Activated T-helper 2 cell treated with anti-CD3 and anti-CD28 coated beads, Interferon-gamma antibody, Interleukin-2, Interleukin-4, amounts not matched to agents 10 μg/mL and 5 μg/mL and 100 μg/mL, durations not matched to agents 14 hours and 24 hours and 36 hours (primary cell): ENCODE results near the gene AK1. TPM values are rescaled to one million over a fixed set of nuclear protein-coding genes. Genes with fewer than 3 reads are reported as not detected.

Experiments used
- DNase-seq: peaks from one replicate; pipeline ENCODE4 v3.0.0; 2021; ENCODE audit warnings: low spot score
- H3K27ac Mint-ChIP-seq: one replicate; pipeline ENCODE4 v1.8.0; 2021; ENCODE audit warnings: mixed read lengths
- H3K27me3 Mint-ChIP-seq: one replicate; pipeline ENCODE4 v1.8.0; 2021; ENCODE audit warnings: low read depth, mixed read lengths
- H3K36me3 Mint-ChIP-seq: one replicate; pipeline ENCODE4 v1.8.0; 2021; ENCODE audit warnings: low read depth, mixed read lengths
- H3K4me1 Mint-ChIP-seq: one replicate; pipeline ENCODE4 v1.8.0; 2021; ENCODE audit warnings: low read depth, mixed read lengths
- H3K4me3 Mint-ChIP-seq: one replicate; pipeline ENCODE4 v1.8.0; 2021; ENCODE audit warnings: low read depth, mild to moderate bottlenecking, moderate library complexity, mixed read lengths
- H3K9me3 Mint-ChIP-seq: one replicate; pipeline ENCODE4 v1.8.0; 2021; ENCODE audit warnings: mixed read lengths
- intact Hi-C: fragments of 100-400 bp; cut with micrococcal nuclease; formaldehyde crosslinking; loops from one replicate; pipeline ENCODE4 v1.15.1; 2023
- total RNA-seq: library from RNA; stranded (reverse); gene quantifications from 2 replicates; pipeline ENCODE4 v1.2.3, GENCODE V29; 2022

The AK1 gene
- total RNA-seq, 1 donor from 2014 or later, result 21.0 TPM

GRCh38 chr9:127825319-127826051 is 52.0 kb downstream of the AK1 start:
- Mint-ChIP-seq H3K9me3 (no peaks in the 10 kb centered on the region), H3K4me3 (no peak overlapping the region), H3K4me1 (no peaks in the 10 kb centered on the region), H3K27ac (no peak overlapping the region), H3K27me3 (no peaks in the 10 kb centered on the region), H3K36me3 (peaks cover 20% of the 10 kb centered on the region)
- no peak for DNase-seq
- intact Hi-C loops, result no loop called here

DNA sequence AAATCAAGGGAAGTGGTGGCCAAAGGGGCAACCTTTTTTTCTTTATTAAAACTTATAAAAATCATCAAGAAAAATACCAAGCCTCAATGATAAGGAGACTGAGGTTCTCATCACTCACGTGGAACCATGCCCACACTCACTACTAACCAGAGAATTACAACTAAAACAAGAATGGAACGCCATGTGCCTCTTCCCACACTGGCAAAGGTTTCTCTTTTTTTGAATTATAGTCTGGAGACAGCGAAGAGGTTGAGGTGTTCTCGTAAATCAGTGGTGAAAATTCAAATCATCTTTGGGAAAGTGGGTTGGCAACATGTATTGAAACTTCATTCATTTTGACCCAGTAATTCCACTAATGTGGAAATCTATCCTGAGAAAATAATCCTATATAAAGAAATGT is 55.4 kb downstream of the AK1 start:
- Mint-ChIP-seq H3K27me3 (no peaks in the 10 kb centered on the region), H3K9me3 (no peaks in the 10 kb centered on the region), H3K4me1 (no peaks in the 10 kb centered on the region), H3K36me3 (peaks cover 36% of the 10 kb centered on the region), H3K27ac (no peak overlapping the region), H3K4me3 (no peak overlapping the region)
- no peak for DNase-seq
- intact Hi-C loops, result no loop called here

GRCh38 chr9:127818574-127818973 is 58.9 kb downstream of the AK1 start:
- no peak overlapping the region for H3K4me3 Mint-ChIP-seq
- no peak for DNase-seq
- H3K9me3 Mint-ChIP-seq, result no peaks in the 10 kb centered on the region
- no peaks in the 10 kb centered on the region for H3K4me1 Mint-ChIP-seq
- H3K27me3 Mint-ChIP-seq, result no peaks in the 10 kb centered on the region
- peaks cover 32% of the 10 kb centered on the region for H3K36me3 Mint-ChIP-seq
- intact Hi-C loops, result no loop called here
- no peak overlapping the region for H3K27ac Mint-ChIP-seq

GRCh38 chr9:127817881-127818434 is 59.5 kb downstream of the AK1 start:
- H3K4me3 Mint-ChIP-seq, result no peak overlapping the region
- peaks cover 38% of the 10 kb centered on the region for H3K36me3 Mint-ChIP-seq
- DNase-seq, result no peak
- H3K4me1 Mint-ChIP-seq, result no peaks in the 10 kb centered on the region
- intact Hi-C loops, result no loop called here
- no peak overlapping the region for H3K27ac Mint-ChIP-seq
- no peaks in the 10 kb centered on the region for H3K9me3 Mint-ChIP-seq
- no peaks in the 10 kb centered on the region for H3K27me3 Mint-ChIP-seq

- peaks cover 47% of the 10 kb centered on the region for H3K36me3 Mint-ChIP-seq
- no peaks in the 10 kb centered on the region for H3K9me3 Mint-ChIP-seq
- H3K4me1 Mint-ChIP-seq, result no peaks in the 10 kb centered on the region
- H3K4me3 Mint-ChIP-seq, result no peak overlapping the region
- intact Hi-C loops, result no loop called here
- no peak overlapping the region for H3K27ac Mint-ChIP-seq
- H3K27me3 Mint-ChIP-seq, result no peaks in the 10 kb centered on the region
- DNase-seq, result no peak
Observed at GRCh38 chr9:127816728-127817127, 60.7 kb downstream of the AK1 start.

Other genes with a start within 250 kb of the AK1 start
- 0.18 TPM in 1 of 2 replicates, not detected in the other for gene CFAP157, start 170.7 kb downstream of the AK1 start, total RNA-seq
- 20.1 and 21.5 TPM in 2 replicates for gene PTRH1, start 162.0 kb downstream of the AK1 start, total RNA-seq
- 0.18 TPM in 1 of 2 replicates, not detected in the other for gene TTC16, start 161.6 kb downstream of the AK1 start, total RNA-seq
- 20.2 and 20.6 TPM in 2 replicates for gene TOR2A, start 142.4 kb downstream of the AK1 start, total RNA-seq
- gene SH2D3C, start 99.0 kb downstream of the AK1 start, total RNA-seq, result 23.6 and 25.1 TPM in 2 replicates
- 98.1 and 99.8 TPM in 2 replicates for gene CDK9, start 91.6 kb downstream of the AK1 start, total RNA-seq
- gene FPGS, start 74.8 kb downstream of the AK1 start, total RNA-seq, result 116 and 137 TPM in 2 replicates
- 27.5 and 28.1 TPM in 2 replicates for gene ENG, start 23.0 kb downstream of the AK1 start, total RNA-seq
- 60.3 and 60.7 TPM in 2 replicates for gene ST6GALNAC6, start 21.9 kb upstream of the AK1 start, total RNA-seq
- 25.6 and 28.7 TPM in 2 replicates for gene ST6GALNAC4, start 39.4 kb upstream of the AK1 start, total RNA-seq
- gene PIP5KL1, start 53.1 kb upstream of the AK1 start, total RNA-seq, result 1.4 and 3.4 TPM in 2 replicates
- gene DPM2, start 60.2 kb upstream of the AK1 start, total RNA-seq, result 55.7 and 57.4 TPM in 2 replicates
- 43.8 and 53.3 TPM in 2 replicates for gene EEIG1, start 103.3 kb upstream of the AK1 start, total RNA-seq
- 10.2 and 10.5 TPM in 2 replicates for gene NAIF1, start 189.6 kb upstream of the AK1 start, total RNA-seq
- 11.3 and 11.9 TPM in 2 replicates for gene SLC25A25, start 190.6 kb upstream of the AK1 start, total RNA-seq